GM19099 (cell line): ENCODE measurements around the gene SPOCK2.

Source experiments
- POLR2A ChIP-seq: IDR thresholded peaks from 3 replicates; pipeline ENCODE4 v1.6.1; 2011; ENCODE audit warnings: low read depth; ENCODE audit not compliant: insufficient read length; ENCODE audit errors: extremely low read depth

Gene SPOCK2

GRCh38 chr10:72083790-72084459, 4.4 kb downstream of the SPOCK2 start:
- no peak for TF ChIP-seq POLR2A

- no peak for TF ChIP-seq POLR2A
Measured at GRCh38 chr10:72082856-72083789, 5.2 kb downstream of the SPOCK2 start.

- no peak for TF ChIP-seq POLR2A
Measured at GRCh38 chr10:72081772-72082590, 6.4 kb downstream of the SPOCK2 start.

DNA sequence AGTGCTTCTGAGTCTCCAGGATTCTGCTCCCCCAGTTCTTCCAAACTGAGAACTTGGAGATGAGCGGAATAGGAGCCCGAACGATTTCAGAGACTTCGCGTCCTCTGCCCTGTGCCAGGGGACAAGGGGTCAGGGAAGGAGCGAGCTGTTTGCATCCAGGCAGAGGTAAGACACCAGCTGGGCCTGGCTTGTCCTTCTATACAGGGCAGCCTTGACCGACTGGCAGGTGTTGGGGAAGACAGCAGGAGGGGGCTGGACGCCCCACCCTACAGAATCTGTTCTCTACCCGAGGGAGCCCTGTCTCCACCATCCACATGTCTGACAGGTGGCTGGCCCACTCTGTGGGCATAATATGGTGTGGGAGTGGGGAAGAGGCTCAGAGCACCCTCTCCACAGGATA, 7.1 kb downstream of the SPOCK2 start:
- TF ChIP-seq POLR2A = no peak

- TF ChIP-seq POLR2A = no peak
Measured at GRCh38 chr10:72080042-72080975, 8.0 kb downstream of the SPOCK2 start.

- no peak for TF ChIP-seq POLR2A
Measured at GRCh38 chr10:72079356-72079755, 9.0 kb downstream of the SPOCK2 start.

- TF ChIP-seq POLR2A = no peak
Measured at GRCh38 chr10:72077275-72077990, 10.9 kb downstream of the SPOCK2 start.

- TF ChIP-seq POLR2A = no peak
Measured at GRCh38 chr10:72076756-72077155, 11.6 kb downstream of the SPOCK2 start.

GRCh38 chr10:72075376-72076115, 12.8 kb downstream of the SPOCK2 start:
- TF ChIP-seq POLR2A = no peak

- TF ChIP-seq POLR2A = no peak
Measured at GRCh38 chr10:72074574-72075375, 13.6 kb downstream of the SPOCK2 start.

GRCh38 chr10:72073708-72074573, 14.4 kb downstream of the SPOCK2 start:
- TF ChIP-seq POLR2A = no peak

GRCh38 chr10:72072639-72073038, 15.7 kb downstream of the SPOCK2 start:
- TF ChIP-seq POLR2A = no peak

- TF ChIP-seq POLR2A = no peak
Measured at GRCh38 chr10:72072046-72072445, 16.3 kb downstream of the SPOCK2 start.
